H1 (cell line): ENCODE results near the gene NFYA. TPM values are rescaled to one million over a fixed set of nuclear protein-coding genes. Genes with fewer than 3 reads are reported as not detected.

ENCODE experiments used
- CTCF ChIA-PET: fragments of 300-600 bp; sonication (Branson Sonifier 250); formaldehyde crosslinking; loops from one replicate; lab custom pipeline; 2021; ENCODE audit not compliant: partially characterized antibody; lab: Charles Lee
- POLR2A ChIA-PET: fragments of 300-600 bp; sonication (Branson Sonifier 250); formaldehyde crosslinking; loops from one replicate; lab custom pipeline; 2021; ENCODE audit warnings: inconsistent platforms; ENCODE audit not compliant: partially characterized antibody; lab: Charles Lee
- DNase-seq, 2 experiments: peaks; one replicate each; pipeline versions ENCODE4 v3.0.0 to v3.0.0-alpha.2; 2010 to 2022; ENCODE audit warnings: low spot score in 2 of 2, low read depth in 1 of 2, mixed read lengths in 1 of 2
- FAIRE-seq: peaks from 2 replicates; lab custom pipeline; 2011; peaks lifted over from hg19 to GRCh38; lab: Jason Lieb, UNC
- H2AFZ ChIP-seq: 2 replicates; pipeline ENCODE4 v1.8.1; 2012; ENCODE audit warnings: low read length, inconsistent platforms
- H2AK5ac ChIP-seq: 2 replicates; pipeline ENCODE4 v1.6.1; 2013; ENCODE audit warnings: low read depth, low read length
- H2BK120ac ChIP-seq: replicated peaks from 2 replicates; pipeline ENCODE3; 2013; ENCODE audit warnings: low read depth, low read length, inconsistent platforms
- H2BK12ac ChIP-seq: 2 replicates; pipeline ENCODE4 v1.6.1; 2013; ENCODE audit warnings: low read depth, low read length
- H2BK15ac ChIP-seq: 2 replicates; pipeline ENCODE4 v1.6.1; 2013; ENCODE audit warnings: low read length
- H2BK20ac ChIP-seq: 2 replicates; pipeline ENCODE4 v1.6.1; 2013; ENCODE audit warnings: low read length
- H2BK5ac ChIP-seq: 2 replicates; pipeline ENCODE4 v1.6.1; 2013; ENCODE audit warnings: low read depth, low read length
- H3K14ac ChIP-seq: 2 replicates; pipeline ENCODE4 v1.6.1; 2013; ENCODE audit warnings: inconsistent platforms; ENCODE audit not compliant: insufficient read length
- H3K18ac ChIP-seq: 2 replicates; pipeline ENCODE4 v1.6.1; 2013; ENCODE audit warnings: low read length; ENCODE audit errors: extremely low read depth
- H3K23ac ChIP-seq: 2 replicates; pipeline ENCODE4 v1.6.1; 2013; ENCODE audit warnings: inconsistent platforms; ENCODE audit not compliant: insufficient read length
- H3K23me2 ChIP-seq: 2 replicates; pipeline ENCODE4 v1.6.1; 2013; ENCODE audit warnings: low read depth, low read length
- H3K27ac ChIP-seq: 2 replicates; pipeline ENCODE4 v1.6.1; 2011; ENCODE audit warnings: low read depth, low read length, inconsistent platforms
- H3K27me3 ChIP-seq, 4 experiments: replicated peaks in 1 of 4; 1 replicate in 1 of 4; 2 replicates in 3 of 4; pipeline versions ENCODE4 v1.6.1 to v1.8.1; 2011 to 2013; ENCODE audit warnings: low read length in 3 of 4, mild to moderate bottlenecking in 3 of 4, inconsistent platforms in 2 of 4, mixed read lengths in 2 of 4, moderate library complexity in 1 of 4; ENCODE audit not compliant: control insufficient read depth in 3 of 4, insufficient read depth in 3 of 4; ENCODE audit errors: extremely low read depth in 1 of 4
- H3K36me3 ChIP-seq, 4 experiments: 2 replicates each; pipeline versions ENCODE4 v1.6.1 to v1.8.1; 2011 to 2013; ENCODE audit warnings: mild to moderate bottlenecking in 4 of 4, low read length in 3 of 4, moderate library complexity in 2 of 4, control low read depth in 1 of 4, inconsistent platforms in 1 of 4; ENCODE audit not compliant: insufficient read depth in 4 of 4, control insufficient read depth in 2 of 4
- H3K4ac ChIP-seq: replicated peaks from 2 replicates; pipeline ENCODE3; 2013; ENCODE audit warnings: low read length, low read depth, mixed read lengths, inconsistent platforms; ENCODE audit not compliant: insufficient read length
- H3K4me1 ChIP-seq, 4 experiments: replicated peaks in 1 of 4; 1 replicate in 1 of 4; 2 replicates in 3 of 4; pipeline versions ENCODE4 v1.6.1 to v1.8.1; 2011 to 2013; ENCODE audit warnings: low read length in 3 of 4, inconsistent platforms in 2 of 4, mixed read lengths in 1 of 4; ENCODE audit not compliant: insufficient read depth in 4 of 4, control insufficient read depth in 3 of 4
- H3K4me2 ChIP-seq, 2 experiments: 2 replicates each; pipeline versions ENCODE4 v1.6.1 to v1.8.1; 2011 to 2013; ENCODE audit warnings: low read depth in 2 of 2, low read length in 2 of 2, control low read depth in 1 of 2, inconsistent platforms in 1 of 2, mild to moderate bottlenecking in 1 of 2; ENCODE audit not compliant: insufficient read depth in 1 of 2
- H3K4me3 ChIP-seq, 4 experiments: fragments of 200-600, 300-600 bp in 1 of 4; sonication (generic), shearing (Covaris generic), sonication (Bioruptor Twin) in 1 of 4; 2 replicates each; pipeline versions ENCODE4 v1.5.1 to v1.8.1; 2011 to 2016; ENCODE audit warnings: low read length in 4 of 4, low read depth in 3 of 4, control low read depth in 2 of 4, inconsistent platforms in 2 of 4, mild to moderate bottlenecking in 2 of 4, mixed read lengths in 1 of 4, moderate library complexity in 1 of 4; ENCODE audit not compliant: insufficient read depth in 2 of 4; ENCODE audit errors: extremely low read depth in 1 of 4
- H3K56ac ChIP-seq: replicated peaks from 2 replicates; pipeline ENCODE3; 2013; ENCODE audit warnings: low read depth, mild to moderate bottlenecking, mixed read lengths, low read length, inconsistent platforms; ENCODE audit not compliant: insufficient read length
- H3K79me1 ChIP-seq: 2 replicates; pipeline ENCODE4 v1.6.1; 2013; ENCODE audit warnings: low read depth, low read length, control low read depth
- H3K79me2 ChIP-seq, 2 experiments: 2 replicates each; pipeline versions ENCODE4 v1.6.1 to v1.8.1; 2012 to 2013; ENCODE audit warnings: low read length in 2 of 2, mild to moderate bottlenecking in 2 of 2, inconsistent platforms in 1 of 2; ENCODE audit not compliant: insufficient read depth in 2 of 2, control insufficient read depth in 1 of 2
- H3K9ac ChIP-seq, 4 experiments: replicated peaks in 1 of 4; 1 replicate in 1 of 4; 2 replicates in 3 of 4; pipeline versions ENCODE4 v1.6.1 to v1.8.1; 2011 to 2013; ENCODE audit warnings: low read depth in 3 of 4, low read length in 3 of 4, control low read depth in 2 of 4, mild to moderate bottlenecking in 2 of 4, moderate library complexity in 2 of 4, inconsistent platforms in 1 of 4; ENCODE audit errors: extremely low read depth in 1 of 4
- H3K9me3 ChIP-seq, 2 experiments: 2 replicates each; pipeline versions ENCODE4 v1.6.1 to v1.8.1; 2012 to 2013; ENCODE audit warnings: mild to moderate bottlenecking in 2 of 2, moderate library complexity in 2 of 2, control low read depth in 1 of 2, inconsistent platforms in 1 of 2, low read depth in 1 of 2, low read length in 1 of 2, mixed read lengths in 1 of 2; ENCODE audit not compliant: insufficient read depth in 2 of 2
- H4K20me1 ChIP-seq, 2 experiments: replicated peaks in 1 of 2; 2 replicates each; pipeline versions ENCODE3 to v1.8.1; 2011 to 2013; ENCODE audit warnings: inconsistent platforms in 2 of 2, low read length in 2 of 2, mild to moderate bottlenecking in 1 of 2; ENCODE audit not compliant: insufficient read depth in 2 of 2, control insufficient read depth in 1 of 2
- H4K5ac ChIP-seq: 2 replicates; pipeline ENCODE4 v1.6.1; 2013; ENCODE audit warnings: low read length, low read depth, mixed read lengths, inconsistent platforms; ENCODE audit not compliant: insufficient read length
- H4K8ac ChIP-seq: 2 replicates; pipeline ENCODE4 v1.8.0; 2013; ENCODE audit warnings: mild to moderate bottlenecking, moderate library complexity, low read length, inconsistent platforms; ENCODE audit not compliant: insufficient read depth; ENCODE audit errors: extremely low read depth
- H4K91ac ChIP-seq: replicated peaks from 2 replicates; pipeline ENCODE3; 2013; ENCODE audit warnings: low read length, mixed read lengths, inconsistent platforms; ENCODE audit not compliant: insufficient read length
- CEBPB ChIP-seq: IDR thresholded peaks from 2 replicates; pipeline ENCODE4 v1.6.1; 2012; ENCODE audit warnings: low read depth, low read length
- GTF2F1 ChIP-seq: IDR thresholded peaks from 2 replicates; pipeline ENCODE4 v1.6.1; 2012; ENCODE audit warnings: low read depth, low read length, improper control_type of control experiment, borderline replicate concordance
- KDM1A ChIP-seq: fragments of 200-600, 300-600 bp; sonication (generic); IDR thresholded peaks from 2 replicates; pipeline ENCODE4 v1.7.1; 2016; ENCODE audit warnings: mild to moderate bottlenecking, low read length, borderline replicate concordance
- MAFK ChIP-seq: IDR thresholded peaks from 2 replicates; pipeline ENCODE4 v1.6.1; 2012; ENCODE audit warnings: low read depth, mild to moderate bottlenecking, improper control_type of control experiment, low read length
- NRF1 ChIP-seq: IDR thresholded peaks from 2 replicates; pipeline ENCODE4 v1.6.1; 2011; ENCODE audit warnings: mild to moderate bottlenecking, low read depth, low read length, improper control_type of control experiment
- RBBP5 ChIP-seq: IDR thresholded peaks from 2 replicates; pipeline ENCODE4 v1.7.1; 2012; ENCODE audit warnings: low read depth, mild to moderate bottlenecking, inconsistent platforms, low read length, moderate library complexity, borderline replicate concordance
- RNF2 ChIP-seq: fragments of 200-900, 300-1000 bp; sonication (generic); IDR thresholded peaks from 2 replicates; pipeline ENCODE4 v1.7.1; 2016; ENCODE audit warnings: borderline replicate concordance, low read depth, mild to moderate bottlenecking, antibody characterized with exemption, low read length; ENCODE audit not compliant: poor library complexity, severe bottlenecking; ENCODE audit errors: missing control alignments
- SIN3A ChIP-seq, 2 experiments: IDR thresholded peaks in 1 of 2; conservative IDR thresholded peaks in 1 of 2; 2 replicates each; pipeline ENCODE4 v1.6.1; 2011 to 2012; ENCODE audit warnings: low read length in 2 of 2, improper control_type of control experiment in 1 of 2, low read depth in 1 of 2, mild to moderate bottlenecking in 1 of 2
- SP2 ChIP-seq: IDR thresholded peaks from 2 replicates; pipeline ENCODE4 v1.6.1; 2012; ENCODE audit warnings: mild to moderate bottlenecking, low read length, inconsistent platforms
- TCF12 ChIP-seq: IDR thresholded peaks from 2 replicates; pipeline ENCODE4 v1.6.1; 2011; ENCODE audit warnings: low read depth, mild to moderate bottlenecking, low read length
- WGBS, 2 experiments: shearing (Covaris generic) in 1 of 2; methylation state at CpG; one replicate each; pipeline versions ENCODE4 v1.1.6 to v1.1.7; 2013 to 2015; ENCODE audit warnings: low lambda C conversion rate in 2 of 2, mixed read lengths in 2 of 2, inconsistent platforms in 1 of 2, low coverage in 1 of 2, missing lambda C conversion rate in 1 of 2; ENCODE audit not compliant: insufficient replicate concordance in 2 of 2, insufficient coverage in 1 of 2, insufficient read length in 1 of 2; ENCODE audit errors: extremely low coverage in 1 of 2, missing lambda C conversion rate in 1 of 2; 5-methylcytosine and 5-hydroxymethylcytosine counted together
- polyA plus RNA-seq, 7 experiments: library from polyadenylated mRNA; depleted of rRNA in 3 of 7; stranded (reverse) in 5 of 7; unstranded in 2 of 7; fragments of >200 nt in 5 of 7; fragments of 200-250 nt in 2 of 7; gene quantifications; 1 replicate in 5 of 7; 2 replicates in 1 of 7; 4 replicates in 1 of 7; pipeline versions ENCODE4 v1.2.1 to v1.2.3, GENCODE V29; 2011 to 2013; ENCODE audit warnings: missing spikeins in 2 of 7, mixed read lengths in 2 of 7
- total RNA-seq: library from RNA; stranded (reverse); fragmentation: NEBNext Ultra II Directional; extraction: Animal tissue kit (Norgen Biotek cat#: 25700); gene quantifications from 2 replicates; pipeline ENCODE4 v1.2.1, GENCODE V29; 2021
- TF ChIP-seq, protein P1 (sequence below): IDR thresholded peaks from 2 replicates; pipeline ENCODE4 v1.6.1; 2012; ENCODE audit warnings: inconsistent platforms

Gene NFYA
- total and polyA plus RNA-seq, 2 of the 8 experiments (the other 6 are each of a cell fraction or from before 2014, with no cell fraction given): 19.8 to 33.7 TPM

DNA sequence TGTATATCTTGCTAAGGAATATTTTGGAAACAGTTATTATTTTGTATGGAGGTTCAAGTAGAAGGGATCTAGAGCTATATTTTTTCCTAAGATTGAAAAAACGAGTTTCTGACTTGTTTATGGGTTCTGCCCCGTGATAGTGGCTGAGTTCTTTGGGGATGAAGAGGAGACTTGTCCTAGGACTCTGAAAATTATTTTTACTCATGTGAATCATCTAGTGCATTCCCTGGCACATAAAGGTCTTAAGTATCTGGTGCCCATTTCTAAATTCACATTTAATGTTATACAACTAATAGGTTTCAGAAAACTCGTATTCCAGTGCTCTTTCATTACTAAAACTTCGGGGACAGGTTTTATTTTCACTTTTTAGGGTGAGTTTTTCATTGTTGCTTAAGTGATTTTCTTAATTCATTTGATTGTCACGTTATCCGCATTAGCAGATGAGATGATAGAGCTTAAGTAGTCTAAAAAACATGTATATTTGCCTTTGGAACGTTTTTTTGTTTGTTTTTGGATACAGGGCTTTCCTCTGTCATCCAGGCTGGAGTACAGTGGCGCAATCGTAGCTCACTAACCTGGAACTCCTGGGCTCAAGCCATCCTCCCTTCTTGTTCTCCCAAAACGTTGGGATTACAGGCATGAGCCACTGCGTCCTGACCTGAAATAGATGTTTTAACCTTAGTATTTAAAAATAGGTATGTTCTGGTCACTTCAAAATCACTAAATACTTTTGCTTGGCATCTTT is 2.1 kb downstream of the NFYA start:
- CTCF ChIA-PET: interaction anchor here (0.9 to 1.1 kb wide), 2 partner anchors 108 to 487 kb away, joined by 4 to 5 read pairs; partner anchors contain the start of gene LRFN2
- H3K18ac ChIP-seq: no peak overlapping the region
- peak overlapping the region; percentile 83 to 96 (median 92); a peak in 7 of 8 replicates for H3K4me3 ChIP-seq
- no peak overlapping the region for H4K91ac ChIP-seq
- H2AK5ac ChIP-seq: no peak overlapping the region
- FAIRE-seq (no peak), DNase-seq (no peak)
- H4K20me1 ChIP-seq: peaks cover 0 to 7% of the 10 kb centered on the region in 2 experiments
- H3K27me3 ChIP-seq: no peaks in the 10 kb centered on the region
- no peak overlapping the region for H2BK120ac ChIP-seq
- no peak overlapping the region for H2BK15ac ChIP-seq
- peak overlapping the region; percentile 89 to 98 for H3K4me2 ChIP-seq
- no peak overlapping the region for H2BK5ac ChIP-seq
- no peak overlapping the region for H3K4ac ChIP-seq
- H3K56ac ChIP-seq: no peak overlapping the region
- peaks cover 4 to 19% (median 9%) of the 10 kb centered on the region in 4 experiments; a peak in 6 of 8 replicates for H3K36me3 ChIP-seq
- no peaks in the 10 kb centered on the region; the same call in 1 of the 2 replicates for H3K79me1 ChIP-seq
- no peak overlapping the region for H3K14ac ChIP-seq
- POLR2A ChIA-PET: interaction anchor here (0.7 to 1.4 kb wide), 4 partner anchors 9 to 126 kb away, joined by 3 to 4 read pairs (median 3); no protein-coding TSS in a partner anchor
- H3K9ac ChIP-seq: no peak overlapping the region; a peak in 1 of 7 replicates
- no peak overlapping the region for H3K27ac ChIP-seq
- H4K8ac ChIP-seq: no peak overlapping the region
- H3K9me3 ChIP-seq: no peaks in the 10 kb centered on the region
- no peak overlapping the region for H2AFZ ChIP-seq
- peaks cover 41 to 63% of the 10 kb centered on the region in 2 experiments for H3K79me2 ChIP-seq
- peaks cover 11% of the 10 kb centered on the region for H3K23me2 ChIP-seq
- no peak overlapping the region for H2BK20ac ChIP-seq
- H2BK12ac ChIP-seq: no peak overlapping the region
- WGBS, 2 experiments: 63% methylated on average over 11 of the region's 11 CpGs; no CpG with 5 or more reads in 1 of the 2 experiments
- H3K23ac ChIP-seq: no peak overlapping the region
- H3K4me1 ChIP-seq: peaks cover 2 to 5% (median 4%) of the 10 kb centered on the region in 4 experiments; a peak in 3 of 7 replicates
- no peak overlapping the region for H4K5ac ChIP-seq
- TF ChIP-seq SIN3A (conservative IDR thresholded peaks at IDR 0.05 in 1 of 2, IDR thresholded peaks at IDR 0.05 in 1 of 2; ENCODE audit: low read depth in 1 of 2, low read length in 2 of 2) (no peak), TCF12 (no peak), KDM1A (no peak), SP2 (no peak), RNF2 (no peak), RBBP5 (no peak), GTF2F1 (no peak), NRF1 (no peak), CEBPB (no peak), MAFK (no peak)
- TF ChIP-seq, protein P1, sequence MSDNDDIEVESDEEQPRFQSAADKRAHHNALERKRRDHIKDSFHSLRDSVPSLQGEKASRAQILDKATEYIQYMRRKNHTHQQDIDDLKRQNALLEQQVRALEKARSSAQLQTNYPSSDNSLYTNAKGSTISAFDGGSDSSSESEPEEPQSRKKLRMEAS: no peak
